HG03378 (cell line): Measurements from ENCODE around the gene GJB2.

ENCODE experiments used
- ATAC-seq: cut with Tn5 transposase; IDR thresholded peaks from one replicate; pipeline ENCODE4 v1.9.1; 2021; ENCODE audit warnings: mild to moderate bottlenecking, moderate library complexity; ENCODE audit not compliant: unreplicated experiment

GJB2 gene

GRCh38 chr13:20193162-20193906, 596 bp upstream of the GJB2 start:
- no peak for ATAC-seq

- no peak for ATAC-seq
These were observed 441 bp downstream of the GJB2 start for GRCh38 chr13:20192158-20192835.

- no peak for ATAC-seq
These were observed 1.2 kb downstream of the GJB2 start for GRCh38 chr13:20191311-20192157.

GRCh38 chr13:20190481-20191310, 2.0 kb downstream of the GJB2 start:
- ATAC-seq, result no peak

GRCh38 chr13:20190076-20190475, 2.7 kb downstream of the GJB2 start:
- no peak for ATAC-seq

GRCh38 chr13:20188667-20189553, 3.8 kb downstream of the GJB2 start:
- ATAC-seq, result no peak

- no peak for ATAC-seq
These were observed 6.0 kb downstream of the GJB2 start for GRCh38 chr13:20186771-20187170.

- no peak for ATAC-seq
These were observed 7.2 kb downstream of the GJB2 start for GRCh38 chr13:20185366-20186056.

GRCh38 chr13:20182231-20182846, 10.4 kb downstream of the GJB2 start:
- peak; percentile 84 for ATAC-seq

GRCh38 chr13:20181188-20181587, 11.6 kb downstream of the GJB2 start:
- ATAC-seq, result no peak

- ATAC-seq, result no peak
These were observed 14.6 kb downstream of the GJB2 start for GRCh38 chr13:20178156-20178555.

GRCh38 chr13:20177049-20177831, 15.5 kb downstream of the GJB2 start:
- no peak for ATAC-seq

GRCh38 chr13:20175907-20176652, 16.7 kb downstream of the GJB2 start:
- ATAC-seq, result no peak

- no peak for ATAC-seq
These were observed 17.3 kb downstream of the GJB2 start for GRCh38 chr13:20175406-20175794.

GRCh38 chr13:20174656-20175405, 17.9 kb downstream of the GJB2 start:
- peak; percentile 90 for ATAC-seq

- no peak for ATAC-seq
These were observed 19.5 kb downstream of the GJB2 start for GRCh38 chr13:20173116-20173746.
